ENCODE data around the gene POTEI.
"Not testable (repeated sequence)": the region's sequence is repeated elsewhere in the genome, so short reads cannot be mapped to it uniquely, and the experiment has no call there.

POTEI gene

DNA sequence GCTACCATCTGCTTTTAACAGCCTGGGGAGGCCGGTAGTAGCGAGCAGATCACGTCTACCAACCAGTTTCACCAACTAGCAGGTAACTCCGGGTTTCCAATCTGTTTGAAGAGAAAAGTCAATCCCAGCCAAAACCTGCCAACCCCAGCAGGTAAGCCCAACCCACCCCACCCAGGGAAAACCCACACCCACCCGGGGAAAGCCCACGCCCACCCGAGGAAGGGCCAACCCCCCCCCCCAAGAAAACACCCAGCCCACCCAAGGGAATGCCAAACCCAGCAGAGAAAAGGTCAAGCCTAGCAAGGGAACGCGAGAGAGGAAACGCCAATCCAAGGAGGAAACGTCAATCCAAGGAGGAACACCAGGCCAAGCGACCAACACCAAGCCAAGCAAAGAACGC is at the start of gene POTEI:
Gene POTEI (minus strand): TSS at position 101 of the 400 bp plus-strand sequence. CDS start 93 bp downstream, at position 8.
- H3K4me3 Mint-ChIP-seq; H3K27ac Mint-ChIP-seq; H3K36me3 Mint-ChIP-seq (ENCODE audit: low read depth); H3K9me3 Mint-ChIP-seq; H3K4me1 Mint-ChIP-seq (ENCODE audit: low read depth); H3K27me3 Mint-ChIP-seq; DNase-seq: not testable (repeated sequence)

DNA sequence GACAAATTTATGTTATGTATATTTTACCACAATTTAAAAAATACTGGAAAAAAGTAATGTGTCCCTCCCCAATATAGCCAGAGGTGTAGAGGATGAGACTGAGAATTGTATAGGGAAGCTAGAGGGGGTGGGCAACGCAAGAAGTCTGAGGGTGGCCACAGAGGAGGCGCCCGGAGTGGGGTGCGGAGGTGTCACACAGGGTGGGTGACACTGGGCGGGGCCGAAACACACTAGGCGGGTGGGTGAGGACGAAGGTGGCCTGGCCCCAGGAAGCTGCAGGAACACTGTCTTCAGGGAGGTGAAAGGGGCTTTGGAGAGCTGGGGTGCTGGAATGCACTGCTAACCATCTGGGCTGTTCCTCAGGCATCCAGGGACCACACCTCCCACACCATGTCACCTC is 47.3 kb upstream of the POTEI start:
- not testable (repeated sequence) for DNase-seq; H3K27ac Mint-ChIP-seq; H3K36me3 Mint-ChIP-seq (ENCODE audit: low read depth); H3K4me3 Mint-ChIP-seq; H3K4me1 Mint-ChIP-seq (ENCODE audit: low read depth); H3K27me3 Mint-ChIP-seq; H3K9me3 Mint-ChIP-seq

DNA sequence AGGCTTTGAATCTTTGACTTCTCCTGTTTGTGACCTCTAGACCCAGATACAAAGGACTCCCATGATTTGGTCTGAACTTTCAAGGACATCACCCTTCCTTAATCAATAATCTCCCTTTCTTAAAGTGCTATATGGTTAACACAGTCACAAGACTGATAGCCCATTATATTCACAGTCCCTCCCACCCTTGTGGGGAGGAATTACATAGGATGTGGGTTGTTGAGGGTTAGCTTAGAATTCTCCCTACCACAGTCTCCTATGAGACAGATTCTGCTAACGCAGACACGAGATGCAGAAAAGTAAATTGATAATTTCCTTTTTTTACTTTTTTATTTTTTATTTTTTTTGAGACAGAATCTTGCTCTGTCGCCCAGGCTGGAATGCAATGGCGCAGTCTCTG is 45.0 kb upstream of the POTEI start:
- not testable (repeated sequence) for H3K9me3 Mint-ChIP-seq, H3K27ac Mint-ChIP-seq

GRCh38 chr2:130549475-130549874 is 40.3 kb upstream of the POTEI start:
- H3K9me3 Mint-ChIP-seq; H3K4me1 Mint-ChIP-seq (ENCODE audit: low read depth); H3K27ac Mint-ChIP-seq; H3K36me3 Mint-ChIP-seq (ENCODE audit: low read depth); H3K27me3 Mint-ChIP-seq; DNase-seq; H3K4me3 Mint-ChIP-seq: not testable (repeated sequence)

More for the DNA sequence above, 45.0 kb upstream of the POTEI start:
- H3K4me1 Mint-ChIP-seq (ENCODE audit: low read depth); DNase-seq; H3K4me3 Mint-ChIP-seq; H3K27me3 Mint-ChIP-seq; H3K36me3 Mint-ChIP-seq (ENCODE audit: low read depth): not testable (repeated sequence)

GRCh38 chr2:130548418-130548817 is 39.3 kb upstream of the POTEI start:
- H3K36me3 Mint-ChIP-seq (ENCODE audit: low read depth); H3K9me3 Mint-ChIP-seq; H3K27me3 Mint-ChIP-seq; H3K27ac Mint-ChIP-seq; H3K4me3 Mint-ChIP-seq; DNase-seq; H3K4me1 Mint-ChIP-seq (ENCODE audit: low read depth): not testable (repeated sequence)

GRCh38 chr2:130544978-130545377 is 35.9 kb upstream of the POTEI start:
- not testable (repeated sequence) for H3K27ac Mint-ChIP-seq; H3K9me3 Mint-ChIP-seq; H3K4me3 Mint-ChIP-seq; H3K36me3 Mint-ChIP-seq (ENCODE audit: low read depth); H3K4me1 Mint-ChIP-seq (ENCODE audit: low read depth); DNase-seq; H3K27me3 Mint-ChIP-seq

DNA sequence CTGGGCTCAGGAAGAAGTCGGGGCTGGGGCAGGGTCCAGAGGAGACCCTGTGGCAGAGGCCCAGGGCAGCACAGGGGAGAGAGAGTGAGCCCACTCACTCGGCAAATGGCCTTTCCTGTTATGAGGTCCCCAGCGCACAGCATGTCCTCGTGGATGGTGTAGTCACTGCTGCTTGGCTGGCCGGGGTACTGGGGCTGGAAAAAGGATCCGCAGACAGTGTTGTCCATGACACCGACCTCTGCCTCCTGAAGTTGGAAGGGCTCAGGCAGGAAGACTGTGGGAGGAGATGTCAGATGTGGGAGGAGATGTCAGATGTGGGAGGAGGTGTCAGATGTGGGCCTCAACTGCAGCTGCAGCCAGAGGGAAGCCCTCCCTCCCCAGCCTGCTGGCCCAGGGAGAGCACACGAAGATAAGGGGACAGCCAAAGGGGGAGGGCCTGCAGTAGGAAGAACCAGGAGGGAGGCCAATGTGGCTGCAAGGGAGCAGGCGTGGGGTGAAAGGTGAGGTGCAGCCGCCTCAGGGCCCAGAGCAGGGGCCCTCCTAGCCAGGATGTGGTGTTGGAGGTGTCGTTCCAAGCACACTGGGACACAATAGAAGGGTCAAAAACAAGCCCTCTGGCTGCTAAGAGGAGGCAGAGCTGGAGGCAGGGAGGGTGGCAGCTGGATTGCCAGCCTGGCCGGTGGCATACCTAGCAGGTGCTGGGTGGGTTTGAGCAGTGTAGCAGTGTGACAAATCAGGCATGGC is 34.8 kb upstream of the POTEI start:
- H3K36me3 Mint-ChIP-seq (ENCODE audit: low read depth); H3K9me3 Mint-ChIP-seq; H3K4me1 Mint-ChIP-seq (ENCODE audit: low read depth); DNase-seq; H3K27me3 Mint-ChIP-seq; H3K4me3 Mint-ChIP-seq; H3K27ac Mint-ChIP-seq: not testable (repeated sequence)

DNA sequence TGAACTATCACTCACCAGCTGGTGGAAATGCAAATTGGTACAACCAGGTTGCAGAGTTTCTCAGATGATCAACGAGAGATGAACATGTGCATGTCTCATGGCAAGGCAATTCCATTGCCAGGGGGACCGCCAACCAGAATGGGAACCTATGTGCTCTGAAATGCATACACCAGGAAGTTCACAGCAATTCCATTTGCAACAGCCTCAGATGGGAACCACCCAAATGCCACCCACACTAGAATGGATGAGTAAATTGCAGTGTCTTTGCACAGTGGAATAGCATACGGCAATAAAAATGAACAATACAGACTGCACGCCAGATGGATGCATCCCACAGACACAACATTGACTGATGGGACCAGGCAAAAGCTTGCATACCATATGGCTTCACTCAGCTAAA is 33.7 kb upstream of the POTEI start:
- not testable (repeated sequence) for H3K27me3 Mint-ChIP-seq; H3K36me3 Mint-ChIP-seq (ENCODE audit: low read depth); H3K27ac Mint-ChIP-seq

DNA sequence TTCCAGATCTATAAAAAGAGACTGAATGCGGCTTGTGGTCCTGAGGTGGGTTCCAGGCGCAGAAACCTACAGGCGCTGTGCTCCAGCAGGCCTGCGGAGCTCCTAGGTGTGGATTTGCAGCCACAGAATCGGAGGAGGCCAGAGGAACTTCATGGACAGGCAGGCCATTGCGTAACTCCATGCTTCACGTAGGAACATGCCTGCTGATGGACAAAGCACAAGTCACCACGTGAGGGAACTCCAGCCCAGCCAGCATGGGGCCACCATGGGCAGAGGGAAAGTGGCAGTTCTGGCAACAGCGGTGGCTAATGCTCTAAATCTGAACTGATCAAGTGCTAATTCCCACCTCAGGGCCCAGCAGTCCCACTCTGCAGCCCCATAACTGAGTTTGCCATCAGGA is 29.1 kb upstream of the POTEI start:
- not testable (repeated sequence) for H3K4me3 Mint-ChIP-seq

More for the DNA sequence above, 33.7 kb upstream of the POTEI start:
- H3K4me3 Mint-ChIP-seq; DNase-seq; H3K4me1 Mint-ChIP-seq (ENCODE audit: low read depth); H3K9me3 Mint-ChIP-seq: not testable (repeated sequence)

DNA sequence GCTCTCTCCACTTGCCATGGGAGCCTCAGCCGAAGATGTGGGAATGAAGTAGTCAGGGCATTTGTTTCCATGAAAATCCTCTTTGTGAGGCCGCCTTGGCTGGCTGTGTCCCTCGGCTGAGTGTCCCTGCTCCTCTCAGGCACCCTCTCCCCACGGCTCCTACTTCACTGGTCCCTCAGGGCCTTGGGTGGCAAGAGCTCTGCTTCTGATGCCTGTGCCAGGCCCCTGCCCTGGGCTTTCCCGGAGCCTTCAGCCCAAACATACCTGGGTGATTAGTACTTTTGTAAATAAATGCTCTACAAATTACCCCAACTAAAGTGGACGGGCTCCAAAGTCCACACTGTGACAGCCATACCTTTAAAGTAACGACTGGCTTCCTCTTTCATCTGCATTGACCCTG is 27.5 kb upstream of the POTEI start:
- not testable (repeated sequence) for H3K4me1 Mint-ChIP-seq (ENCODE audit: low read depth); H3K4me3 Mint-ChIP-seq; H3K9me3 Mint-ChIP-seq; H3K27me3 Mint-ChIP-seq; H3K27ac Mint-ChIP-seq; H3K36me3 Mint-ChIP-seq (ENCODE audit: low read depth); DNase-seq

More for the DNA sequence above, 29.1 kb upstream of the POTEI start:
- not testable (repeated sequence) for DNase-seq; H3K36me3 Mint-ChIP-seq (ENCODE audit: low read depth); H3K9me3 Mint-ChIP-seq; H3K4me1 Mint-ChIP-seq (ENCODE audit: low read depth); H3K27ac Mint-ChIP-seq; H3K27me3 Mint-ChIP-seq

GRCh38 chr2:130531672-130532071 is 22.5 kb upstream of the POTEI start:
- not testable (repeated sequence) for H3K27ac Mint-ChIP-seq; H3K27me3 Mint-ChIP-seq; H3K9me3 Mint-ChIP-seq; H3K36me3 Mint-ChIP-seq (ENCODE audit: low read depth); DNase-seq; H3K4me1 Mint-ChIP-seq (ENCODE audit: low read depth); H3K4me3 Mint-ChIP-seq

- H3K4me3 Mint-ChIP-seq; H3K27me3 Mint-ChIP-seq; DNase-seq; H3K27ac Mint-ChIP-seq; H3K9me3 Mint-ChIP-seq; H3K4me1 Mint-ChIP-seq (ENCODE audit: low read depth); H3K36me3 Mint-ChIP-seq (ENCODE audit: low read depth): not testable (repeated sequence)
Measured at GRCh38 chr2:130531225-130531624, 22.1 kb upstream of the POTEI start.

- H3K36me3 Mint-ChIP-seq (ENCODE audit: low read depth); H3K4me1 Mint-ChIP-seq (ENCODE audit: low read depth); H3K9me3 Mint-ChIP-seq: not testable (repeated sequence)
Measured at GRCh38 chr2:130530212-130530611, 21.1 kb upstream of the POTEI start.

GRCh38 chr2:130529545-130529944 is 20.4 kb upstream of the POTEI start:
- H3K27me3 Mint-ChIP-seq; H3K4me1 Mint-ChIP-seq (ENCODE audit: low read depth); H3K9me3 Mint-ChIP-seq; H3K36me3 Mint-ChIP-seq (ENCODE audit: low read depth); H3K27ac Mint-ChIP-seq; H3K4me3 Mint-ChIP-seq; DNase-seq: not testable (repeated sequence)

More at GRCh38 chr2:130530212-130530611, 21.1 kb upstream of the POTEI start:
- not testable (repeated sequence) for H3K27me3 Mint-ChIP-seq, H3K4me3 Mint-ChIP-seq, H3K27ac Mint-ChIP-seq, DNase-seq

DNA sequence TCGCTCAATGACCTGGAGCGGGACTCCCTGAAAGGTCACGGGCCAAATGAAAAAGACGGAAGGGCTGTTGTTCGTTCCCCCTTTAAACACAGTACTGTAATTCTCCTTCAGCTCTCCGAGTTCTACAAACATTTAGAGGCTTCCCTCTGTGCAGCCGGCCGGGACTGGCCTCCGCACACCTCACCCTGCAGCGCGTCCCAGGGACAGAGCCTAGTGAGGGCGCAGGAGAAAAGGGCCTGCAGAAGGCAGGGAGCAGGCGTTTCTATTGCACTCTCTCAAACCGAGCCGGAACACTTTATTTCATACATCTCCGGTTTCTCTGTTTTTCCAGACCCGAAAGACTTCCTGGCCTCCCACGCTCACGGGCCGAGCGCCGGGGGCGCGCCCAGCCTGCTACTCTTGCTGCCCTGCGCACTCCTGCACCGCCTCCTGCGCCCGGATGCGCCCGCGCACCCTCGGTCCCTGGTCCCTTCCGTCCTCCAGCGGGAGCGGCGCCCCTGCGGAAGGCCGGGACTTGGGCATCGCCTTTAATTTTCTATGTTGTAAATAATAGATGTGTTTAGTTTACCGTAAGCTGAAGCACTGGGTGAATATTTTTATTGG is 18.3 kb upstream of the POTEI start:
- H3K27me3 Mint-ChIP-seq; H3K4me3 Mint-ChIP-seq; DNase-seq; H3K4me1 Mint-ChIP-seq (ENCODE audit: low read depth); H3K36me3 Mint-ChIP-seq (ENCODE audit: low read depth); H3K9me3 Mint-ChIP-seq; H3K27ac Mint-ChIP-seq: not testable (repeated sequence)

- H3K27me3 Mint-ChIP-seq; DNase-seq; H3K4me3 Mint-ChIP-seq; H3K9me3 Mint-ChIP-seq; H3K36me3 Mint-ChIP-seq (ENCODE audit: low read depth); H3K27ac Mint-ChIP-seq; H3K4me1 Mint-ChIP-seq (ENCODE audit: low read depth): not testable (repeated sequence)
Measured at GRCh38 chr2:130522390-130522789, 13.3 kb upstream of the POTEI start.
